ENCODE results near the gene CDK6. TPM values are rescaled to one million over a fixed set of nuclear protein-coding genes. Genes with fewer than 3 reads are reported as not detected.

The CDK6 gene
- polyA plus RNA-seq, 3 donors = 2.6 to 4.7 (median 2.6) TPM

DNA sequence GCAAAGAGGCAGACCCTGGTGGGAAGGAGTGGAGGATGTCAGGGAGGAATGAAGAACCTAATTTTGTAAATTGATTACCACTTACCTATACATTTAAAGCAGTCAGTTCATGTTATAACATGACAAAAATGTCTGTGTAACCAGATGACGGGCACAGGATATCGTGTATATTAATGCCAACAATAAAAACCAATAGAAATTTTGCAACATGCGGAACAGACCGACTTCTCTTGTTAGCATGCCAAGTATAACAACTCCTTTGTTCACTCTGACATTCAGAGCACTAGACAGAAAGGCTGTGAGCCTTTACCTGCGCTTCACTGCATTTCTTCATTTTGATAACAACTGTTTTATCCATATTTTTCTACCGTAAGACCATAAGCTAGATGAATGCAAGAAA is 29.9 kb downstream of the CDK6 start:
- H3K27ac ChIP-seq (ENCODE audit: low read depth, low read length) = no peak overlapping the region
- 73 to 83% (median 76%) methylated on average over 6 of the region's 6 CpGs for WGBS, 3 donors

DNA sequence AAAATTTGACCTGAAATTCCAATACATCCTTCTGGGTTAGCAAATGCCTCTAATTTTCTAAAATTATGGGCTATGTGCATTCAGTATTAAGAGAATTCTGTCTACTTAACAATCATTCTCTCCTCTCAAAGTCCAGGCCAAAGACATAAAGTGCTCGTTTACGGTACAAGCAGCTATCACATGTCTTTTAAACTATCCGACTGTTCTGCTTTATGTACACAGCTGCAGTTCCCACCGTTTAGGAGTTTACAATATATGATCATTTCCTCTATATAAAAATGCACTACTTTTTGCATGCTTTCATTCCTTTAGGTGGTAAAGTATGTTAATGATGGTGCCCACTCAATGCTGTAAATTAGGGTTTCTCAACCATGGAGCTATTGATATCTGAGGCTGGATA is 34.0 kb downstream of the CDK6 start:
- no peak overlapping the region for H3K27ac ChIP-seq (ENCODE audit: low read depth, low read length)
- WGBS, 3 donors = 29 to 73% (median 72%) methylated on average over 4 of the region's 4 CpGs

DNA sequence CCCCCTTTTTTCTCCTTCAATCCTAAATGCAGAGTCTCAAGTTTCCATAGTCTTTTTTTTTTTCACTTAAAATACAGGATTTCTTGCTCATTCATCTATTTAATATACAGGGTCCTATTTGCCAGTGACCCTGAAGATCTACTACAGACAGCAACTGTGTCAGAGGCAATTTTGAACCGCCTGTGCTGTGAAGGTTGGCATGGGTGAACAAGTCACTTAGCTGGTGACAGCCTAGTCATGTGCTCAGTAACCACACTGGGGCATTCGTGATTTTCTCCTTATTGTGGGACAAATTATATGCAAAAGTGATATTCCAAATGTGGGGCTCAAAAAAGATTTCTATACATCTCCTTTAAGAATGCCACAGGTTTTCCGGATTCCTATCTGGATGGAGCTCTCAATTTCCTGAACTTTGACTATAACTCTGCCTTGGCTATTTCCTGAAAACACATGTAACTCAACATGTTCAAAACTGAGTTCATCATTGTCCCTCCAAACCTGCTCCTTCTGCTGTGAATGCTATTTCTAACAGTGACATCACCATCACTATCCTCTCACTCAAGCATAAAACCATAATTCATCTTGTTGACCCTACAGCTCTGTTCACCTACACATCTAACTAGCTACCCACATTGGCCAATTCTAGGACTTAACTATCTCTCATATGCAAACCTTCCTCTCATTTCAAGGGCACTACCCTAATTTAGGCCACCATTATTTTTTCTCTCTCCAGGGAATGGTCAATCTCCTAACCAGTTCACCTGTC is 36.7 kb downstream of the CDK6 start:
- 65 to 71% (median 70%) methylated on average over 3 of the region's 3 CpGs for WGBS, 3 donors
- H3K27ac ChIP-seq (ENCODE audit: low read depth, low read length) = no peak overlapping the region

DNA sequence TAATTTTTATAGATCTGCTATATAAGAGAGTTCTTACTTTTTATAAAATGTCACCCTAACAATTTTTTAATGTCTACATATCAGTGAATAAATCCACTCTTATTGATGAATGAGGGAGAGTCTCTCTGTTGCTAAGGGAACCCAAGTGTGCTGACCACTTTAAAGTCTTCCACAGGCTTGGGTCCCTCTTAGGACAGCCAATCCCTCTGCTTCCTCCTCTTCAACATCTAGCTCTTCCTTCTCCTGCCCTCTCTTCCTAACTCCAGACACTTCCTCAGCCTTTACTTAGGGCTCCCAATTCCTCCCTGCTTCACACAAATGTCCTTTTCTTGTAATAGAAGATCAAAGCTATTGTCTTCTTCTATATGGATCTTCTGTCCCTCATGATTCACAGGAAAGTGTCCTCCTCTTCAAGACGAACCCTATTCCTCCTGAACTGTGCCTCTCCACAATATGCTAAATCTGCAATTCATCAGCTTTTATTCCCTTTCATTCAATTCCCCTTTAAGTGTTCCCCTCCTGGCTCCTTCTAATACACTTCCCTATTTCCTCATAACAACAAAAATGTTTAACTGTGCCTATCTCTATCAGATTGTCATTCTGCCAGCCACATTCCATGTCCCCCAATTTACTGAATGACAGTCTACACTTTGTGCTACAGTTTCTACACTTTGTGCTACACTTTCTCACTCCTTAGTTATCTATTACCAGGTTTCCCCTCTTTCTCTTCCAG is 37.7 kb downstream of the CDK6 start:
- 46 to 50% (median 46%) methylated on average over 1 of the region's 1 CpG for WGBS, 3 donors
- H3K27ac ChIP-seq (ENCODE audit: low read depth, low read length) = no peak overlapping the region

GRCh38 chr7:92797693-92798092 is 38.7 kb downstream of the CDK6 start:
- 39 to 50% (median 44%) methylated on average over 4 of the region's 4 CpGs for WGBS, 3 donors
- no peak overlapping the region for H3K27ac ChIP-seq (ENCODE audit: low read depth, low read length)

GRCh38 chr7:92797284-92797683 is 39.1 kb downstream of the CDK6 start:
- WGBS, 3 donors = 87 to 96% (median 88%) methylated on average over 1 of the region's 1 CpG
- no peak overlapping the region for H3K27ac ChIP-seq (ENCODE audit: low read depth, low read length)

DNA sequence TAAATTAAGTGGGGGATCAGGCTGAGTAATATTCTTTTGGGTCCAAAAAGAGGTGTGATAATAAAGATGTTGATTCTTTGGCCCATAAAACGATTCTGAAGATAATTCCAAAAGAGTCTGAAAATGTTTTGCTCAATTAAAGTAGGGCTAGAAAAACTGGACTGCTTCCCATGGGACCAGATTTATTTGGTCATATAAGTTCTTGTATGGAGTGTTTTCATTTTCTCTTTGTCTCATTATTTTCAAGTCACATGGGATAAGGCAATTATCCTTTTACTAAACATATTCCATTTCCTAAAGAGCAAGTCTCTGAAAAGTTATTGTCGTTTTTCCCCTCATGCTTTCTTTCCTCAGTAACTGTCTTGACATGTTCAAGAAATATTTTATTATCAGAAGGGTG is 41.5 kb downstream of the CDK6 start:
- no peak overlapping the region for H3K27ac ChIP-seq (ENCODE audit: low read depth, low read length)
- 29 to 53% (median 35%) methylated on average over 2 of the region's 2 CpGs for WGBS, 3 donors

DNA sequence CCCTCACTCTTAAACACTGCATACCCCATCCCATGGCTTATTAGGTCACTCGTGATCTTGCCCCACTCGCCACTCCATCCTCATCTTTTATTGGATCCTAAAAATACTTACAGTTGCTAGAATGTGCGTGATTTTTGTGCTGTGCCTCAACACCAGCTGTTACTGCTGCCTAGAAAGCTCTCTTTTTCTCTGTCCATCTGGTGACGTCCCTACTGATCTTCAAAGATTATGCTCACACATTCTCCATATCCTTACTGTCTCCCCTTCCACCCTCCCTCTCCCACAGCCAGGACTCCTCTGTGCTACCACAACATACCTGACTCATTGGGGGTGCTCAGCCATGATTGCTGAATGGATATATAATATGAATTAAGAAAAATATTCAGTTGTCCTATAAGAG is 42.0 kb downstream of the CDK6 start:
- WGBS, 3 donors = 84 to 88% (median 85%) methylated on average over 4 of the region's 4 CpGs
- no peak overlapping the region for H3K27ac ChIP-seq (ENCODE audit: low read depth, low read length)

GRCh38 chr7:92793656-92794205 is 42.6 kb downstream of the CDK6 start:
- no peak overlapping the region for H3K27ac ChIP-seq (ENCODE audit: low read depth, low read length)
- WGBS, 3 donors = 68 to 81% (median 69%) methylated on average over 1 of the region's 1 CpG

GRCh38 chr7:92790992-92791391 is 45.4 kb downstream of the CDK6 start:
- no peak overlapping the region for H3K27ac ChIP-seq (ENCODE audit: low read depth, low read length)
- 64 to 82% (median 80%) methylated on average over 1 of the region's 1 CpG for WGBS, 3 donors

GRCh38 chr7:92788559-92789183 is 47.7 kb downstream of the CDK6 start:
- WGBS, 3 donors = 95 to 100% (median 97%) methylated on average over 1 of the region's 1 CpG
- no peak overlapping the region for H3K27ac ChIP-seq (ENCODE audit: low read depth, low read length)

GRCh38 chr7:92785923-92786322 is 50.5 kb downstream of the CDK6 start:
- no peak overlapping the region for H3K27ac ChIP-seq (ENCODE audit: low read depth, low read length)
- WGBS, 3 donors = 50 to 84% (median 51%) methylated on average over 3 of the region's 3 CpGs

DNA sequence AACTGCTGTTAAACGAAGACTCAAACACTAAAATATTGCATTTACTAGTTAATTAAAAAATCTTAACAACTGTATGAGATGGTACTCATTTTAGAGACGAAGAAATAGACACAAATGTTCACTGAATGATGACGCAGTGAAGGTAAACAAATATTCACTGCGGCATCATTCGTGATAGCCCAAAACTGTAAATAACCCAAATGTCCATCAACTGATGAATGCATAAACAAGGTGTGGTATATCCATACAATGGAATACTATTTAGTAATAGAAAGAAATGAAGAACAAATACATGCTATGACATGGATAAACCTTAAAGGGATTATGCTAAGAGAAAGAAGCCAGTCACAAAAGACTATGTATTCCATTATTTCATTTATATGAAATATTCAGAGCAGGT is 51.4 kb downstream of the CDK6 start:
- 92 to 96% (median 96%) methylated on average over 5 of the region's 5 CpGs for WGBS, 3 donors
- no peak overlapping the region for H3K27ac ChIP-seq (ENCODE audit: low read depth, low read length)

- no peak overlapping the region for H3K27ac ChIP-seq (ENCODE audit: low read depth, low read length)
- WGBS, 3 donors = 88 to 93% (median 89%) methylated on average over 3 of the region's 3 CpGs
Observed at GRCh38 chr7:92783260-92784201, 52.8 kb downstream of the CDK6 start.

DNA sequence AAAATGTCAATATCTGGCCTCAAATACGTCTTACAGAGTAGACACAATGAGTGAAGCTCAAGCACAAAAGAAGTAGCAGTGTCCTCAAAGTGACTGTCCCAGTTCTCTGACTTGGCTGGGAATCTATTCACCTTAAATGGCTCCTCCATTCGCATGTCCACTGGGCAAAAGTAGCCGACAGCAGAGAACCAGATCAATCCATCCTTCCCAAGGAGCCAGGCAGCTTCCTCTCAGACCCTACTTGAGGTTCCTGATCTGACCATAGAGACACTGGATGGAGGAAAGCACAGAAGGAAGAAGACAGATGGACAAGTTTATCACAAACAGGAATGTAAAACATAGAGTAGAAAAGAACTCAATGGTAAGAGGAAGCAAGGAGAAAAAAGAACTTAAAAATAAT is 53.5 kb downstream of the CDK6 start:
- 80 to 86% (median 81%) methylated on average over 3 of the region's 3 CpGs for WGBS, 3 donors
- no peak overlapping the region for H3K27ac ChIP-seq (ENCODE audit: low read depth, low read length)

DNA sequence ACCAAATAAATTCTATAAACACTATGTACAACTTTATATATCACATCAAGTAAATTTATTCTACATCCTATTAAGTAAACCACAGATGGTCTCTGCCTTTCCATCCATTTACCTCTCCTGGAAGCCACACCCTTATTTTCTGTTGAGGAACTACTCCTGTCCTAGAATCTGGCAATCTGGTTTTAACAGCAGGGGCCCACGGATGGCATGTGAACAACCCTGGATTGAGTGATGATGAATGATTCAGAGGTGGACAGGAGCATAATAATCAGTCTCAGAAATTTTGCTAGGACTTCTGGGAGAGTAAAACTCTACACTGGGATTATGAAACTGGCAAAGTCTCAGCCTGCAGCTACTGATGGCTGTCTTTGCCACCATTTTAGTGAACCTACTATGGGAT is 54.1 kb downstream of the CDK6 start:
- no peak overlapping the region for H3K27ac ChIP-seq (ENCODE audit: low read depth, low read length)
- WGBS, 3 donors = 29 to 57% (median 35%) methylated on average over 1 of the region's 1 CpG

- no peak overlapping the region for H3K27ac ChIP-seq (ENCODE audit: low read depth, low read length)
- WGBS, 3 donors = 11 to 55% (median 17%) methylated on average over 3 of the region's 3 CpGs
Observed at GRCh38 chr7:92781117-92781720, 55.2 kb downstream of the CDK6 start.

GRCh38 chr7:92778972-92779371 is 57.4 kb downstream of the CDK6 start:
- 27 to 64% (median 28%) methylated on average over 5 of the region's 5 CpGs for WGBS, 3 donors

More at GRCh38 chr7:92778972-92779371, 57.4 kb downstream of the CDK6 start:
- no peak overlapping the region for H3K27ac ChIP-seq (ENCODE audit: low read depth, low read length)
